Sciatic nerve (tissue), 2 donors: ENCODE results near the gene EFCAB14. TPM values are rescaled to one million over a fixed set of nuclear protein-coding genes. Genes with fewer than 3 reads are reported as not detected.
"Not testable (repeated sequence)": the region's sequence is repeated elsewhere in the genome, so short reads cannot be mapped to it uniquely, and the experiment has no call there.

Experiments used
- ATAC-seq: fragments of 200-7000 bp; cut with Tn5 transposase; one replicate; pipeline ENCODE4 v1.9.1; 2020; ENCODE audit warnings: mild to moderate bottlenecking, moderate library complexity
- DNase-seq: peaks from one replicate; pipeline ENCODE4 v3.0.0-alpha.2; 2020; ENCODE audit warnings: low spot score
- intact Hi-C: fragments of 100-400 bp; cut with DNase I; formaldehyde crosslinking; loops from one replicate; pipeline ENCODE4 v1.14.2; 2022
- total RNA-seq: library from RNA; stranded (reverse); fragmentation: NEBNext Ultra II Directional; extraction: Animal tissue kit (Norgen Biotek cat#: 25700); gene quantifications from one replicate; pipeline ENCODE4 v1.2.1, GENCODE V29; 2021
- donor health status: DM: no; HTN: no; CAD: no.
- donor health status: DM: no; HTN: no; CAD: no.

EFCAB14 gene
- total RNA-seq, 1 donor from 2014 or later = 109 TPM

DNA sequence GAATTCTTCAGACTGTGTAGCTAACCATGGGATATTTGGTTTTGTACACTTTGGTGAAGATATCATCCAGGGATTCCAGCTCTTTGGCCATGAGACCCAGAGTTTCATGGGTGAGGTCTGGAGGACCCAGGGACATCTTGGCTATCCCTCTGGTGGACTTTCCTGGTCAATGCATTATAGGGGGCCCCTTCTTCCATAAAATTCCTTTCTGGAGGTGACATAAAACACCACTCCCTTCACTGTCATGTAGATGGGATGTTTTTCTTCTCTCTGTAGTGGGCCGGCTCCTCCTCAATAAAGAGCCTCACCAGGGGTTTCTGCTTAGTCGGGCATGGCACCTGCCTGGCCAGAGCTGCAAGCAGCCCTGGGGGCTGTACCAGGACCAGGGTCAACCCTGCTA is 52.9 kb downstream of the EFCAB14 start:
- DNase-seq (no peak), ATAC-seq (no peak)
- intact Hi-C loops = no loop called here

DNA sequence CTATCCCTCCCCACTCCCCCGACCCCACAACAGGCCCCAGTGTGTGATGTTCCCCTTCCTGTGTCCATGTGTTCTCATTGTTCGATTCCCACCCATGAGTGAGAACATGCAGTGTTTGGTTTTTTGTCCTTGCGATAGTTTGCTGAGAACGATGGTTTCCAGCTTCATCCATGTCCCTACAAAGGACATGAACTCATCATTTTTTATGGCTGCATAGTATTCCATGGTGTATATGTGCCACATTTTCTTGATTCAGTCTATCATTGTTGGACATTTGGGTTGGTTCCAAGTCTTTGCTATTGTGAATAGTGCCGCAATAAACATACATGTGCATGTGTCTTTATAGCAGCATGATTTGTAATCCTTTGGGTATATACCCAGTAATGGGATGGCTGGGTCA is 56.0 kb downstream of the EFCAB14 start:
- intact Hi-C loops, DNase-seq, ATAC-seq: not testable (repeated sequence)

DNA sequence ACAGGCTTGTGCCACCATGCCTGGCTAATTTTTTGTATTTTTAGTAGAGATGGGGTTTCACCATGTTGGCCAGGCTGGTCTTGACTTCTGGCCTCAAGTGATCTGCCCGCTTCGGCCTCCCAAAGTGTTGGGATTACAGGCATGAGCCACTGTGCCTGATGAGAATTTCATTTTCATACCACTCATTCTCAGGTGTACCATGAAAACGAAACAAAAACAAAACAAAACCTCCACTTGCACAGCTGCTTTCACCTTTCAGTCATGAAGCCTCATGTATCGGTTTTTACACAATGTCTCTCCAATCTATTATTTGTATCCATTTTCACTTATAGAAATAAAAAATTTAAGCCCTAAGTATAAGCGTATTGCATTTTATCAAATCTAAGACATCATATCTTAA is 58.8 kb downstream of the EFCAB14 start:
- ATAC-seq, intact Hi-C loops, DNase-seq: not testable (repeated sequence)

DNA sequence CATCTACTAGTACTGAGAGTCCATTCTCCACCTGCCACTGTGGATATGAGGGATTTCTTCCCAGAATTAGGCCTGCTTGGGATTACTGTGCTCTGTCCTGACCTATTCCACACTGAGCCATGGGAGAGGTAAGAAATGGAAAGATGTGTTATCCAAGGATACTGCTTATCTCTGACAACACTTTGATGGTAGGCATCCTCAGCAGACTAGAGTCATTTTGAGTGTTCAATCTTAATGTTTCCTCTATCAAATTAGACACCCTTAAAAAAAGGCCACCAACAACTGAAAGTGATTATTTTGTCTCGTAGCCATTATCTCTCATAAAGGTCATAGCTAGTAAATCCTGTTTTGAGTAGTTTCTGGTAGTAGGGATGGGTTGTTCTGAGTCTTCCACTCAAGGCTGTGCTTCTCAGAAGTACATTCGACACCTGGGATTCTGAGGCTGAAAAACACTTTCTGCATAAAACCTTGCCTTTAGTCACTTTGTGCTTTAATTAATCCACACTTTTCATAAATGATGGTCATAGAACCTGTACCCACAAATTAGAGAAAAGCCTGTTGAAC is 59.5 kb downstream of the EFCAB14 start:
- DNase-seq = no peak

DNA sequence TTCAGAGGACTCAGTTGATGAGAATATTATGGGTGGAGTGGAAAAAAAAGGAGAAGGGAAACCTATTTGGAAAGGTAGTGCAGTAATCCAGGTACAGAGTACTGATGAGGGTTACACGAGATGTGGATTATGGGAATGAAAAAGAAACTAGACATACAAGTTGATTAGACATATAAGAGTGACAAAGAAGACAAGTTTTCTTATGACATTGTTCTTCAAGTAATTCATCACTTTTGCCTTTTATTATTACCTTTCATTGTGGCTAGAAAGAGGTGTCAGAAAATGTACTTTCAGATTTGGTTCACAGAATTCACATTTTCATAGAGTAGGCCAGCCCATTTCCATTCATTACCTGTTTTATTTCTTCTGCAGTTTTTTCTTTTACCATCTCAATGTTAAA is 61.1 kb downstream of the EFCAB14 start:
- no peak for ATAC-seq

More for the DNA sequence above, 59.5 kb downstream of the EFCAB14 start:
- ATAC-seq = no peak
- intact Hi-C loops = no loop called here

DNA sequence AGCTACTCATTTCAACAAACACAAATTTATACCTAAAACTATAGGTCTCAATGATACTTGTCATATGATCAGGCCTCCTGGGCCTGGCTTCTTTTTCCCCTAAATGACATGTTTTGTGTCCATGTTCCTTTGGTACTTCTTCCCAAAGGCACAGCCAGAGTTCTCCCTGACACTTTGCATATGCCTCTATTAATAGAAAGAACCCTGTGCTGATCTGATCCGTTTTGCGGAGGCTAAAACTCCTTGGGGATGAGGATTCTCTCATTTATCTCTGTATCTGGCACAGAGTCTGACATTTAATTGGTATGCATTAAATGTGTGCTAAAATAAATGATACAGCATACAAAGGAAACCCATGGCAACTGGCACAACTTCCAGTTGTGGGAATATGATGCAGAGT is 62.3 kb downstream of the EFCAB14 start:
- ATAC-seq (no peak), DNase-seq (no peak)

More for the DNA sequence above, 61.1 kb downstream of the EFCAB14 start:
- intact Hi-C loops = no loop called here
- DNase-seq = no peak

DNA sequence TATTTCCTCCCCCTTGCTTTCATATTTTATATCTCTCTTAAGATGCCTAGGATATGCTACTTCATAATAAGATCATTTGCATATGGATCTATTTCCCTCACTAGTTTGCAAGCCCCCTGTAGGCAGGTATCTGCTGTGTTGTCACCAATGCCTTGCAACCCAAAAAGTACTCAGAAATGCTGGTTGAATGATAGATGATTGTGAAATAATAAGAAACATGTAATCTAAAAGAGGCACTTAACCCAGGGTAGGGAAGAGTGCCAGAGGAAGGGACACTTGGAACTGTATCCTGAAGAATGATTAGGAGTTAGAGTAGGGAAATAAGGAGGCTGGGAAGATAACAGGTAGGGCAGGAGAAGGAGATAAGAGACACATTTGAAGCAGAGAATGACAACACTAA is 63.1 kb downstream of the EFCAB14 start:
- ATAC-seq (no peak), DNase-seq (no peak)
- intact Hi-C loops = no loop called here

More for the DNA sequence above, 62.3 kb downstream of the EFCAB14 start:
- intact Hi-C loops = no loop called here

DNA sequence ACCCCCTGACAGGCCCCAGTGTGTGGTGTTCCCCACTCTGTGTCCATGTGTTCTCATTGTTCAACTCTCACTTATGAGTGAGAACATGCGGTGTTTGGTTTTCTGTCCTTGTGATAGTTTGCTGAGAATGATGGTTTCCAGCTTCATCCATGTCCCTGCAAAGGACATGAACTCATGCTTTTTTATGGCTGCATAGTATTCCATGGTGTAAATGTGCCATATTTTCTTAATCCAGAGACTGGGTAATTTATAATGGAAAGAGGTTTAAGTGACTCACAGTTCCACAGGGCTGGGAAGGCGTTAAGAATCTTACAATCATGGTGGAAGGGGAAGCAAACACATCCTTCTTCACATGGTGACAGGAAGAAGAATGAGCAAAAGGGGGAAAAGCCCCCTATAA is 64.2 kb downstream of the EFCAB14 start:
- intact Hi-C loops, DNase-seq, ATAC-seq: not testable (repeated sequence)

DNA sequence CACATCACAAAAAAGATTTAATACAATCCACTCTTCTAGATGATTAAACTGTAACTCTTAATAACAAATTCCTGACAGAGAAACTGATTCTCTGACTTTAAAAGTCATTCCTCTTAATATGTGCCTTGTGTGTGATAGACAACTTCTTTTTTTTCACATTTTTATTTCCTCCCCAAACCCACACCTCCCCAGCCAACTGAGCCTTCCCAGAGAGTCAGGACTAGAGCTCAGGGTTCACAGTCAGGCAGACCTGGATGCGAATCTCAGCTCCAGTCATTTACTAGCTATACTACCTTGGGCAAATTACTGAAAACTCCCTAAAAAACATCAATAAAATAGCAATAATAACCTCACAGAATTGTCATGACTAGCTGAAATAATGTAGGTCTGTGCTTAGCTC is 64.9 kb downstream of the EFCAB14 start:
- intact Hi-C loops = no loop called here
- ATAC-seq = no peak
- no peak for DNase-seq

DNA sequence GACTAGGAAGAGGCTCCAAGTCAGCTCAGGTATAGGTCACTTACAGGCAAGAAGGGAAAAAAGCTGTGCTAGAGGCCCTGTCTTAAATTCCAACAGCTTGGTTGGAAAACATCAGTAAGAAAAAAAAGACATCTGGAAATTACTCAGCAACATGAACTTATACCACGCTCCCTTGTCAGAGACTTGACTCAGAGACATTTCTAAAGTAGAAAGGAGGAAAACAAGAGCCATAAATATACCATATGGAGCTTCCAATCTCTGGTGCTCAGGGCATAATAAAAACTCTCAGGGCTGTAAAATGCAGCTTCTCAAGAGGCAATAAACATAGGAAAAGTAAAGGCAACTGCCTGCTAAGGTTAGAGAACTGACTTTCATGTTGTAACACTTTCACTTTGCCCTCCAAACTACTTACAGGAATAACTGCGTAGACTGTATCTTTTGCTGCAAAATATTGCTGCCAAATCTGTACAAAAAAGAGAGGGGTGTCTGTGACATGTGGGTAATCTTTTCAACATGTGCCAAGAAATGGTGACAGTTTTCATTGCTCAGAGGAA is 65.4 kb downstream of the EFCAB14 start:
- intact Hi-C loops = no loop called here
- DNase-seq = no peak

DNA sequence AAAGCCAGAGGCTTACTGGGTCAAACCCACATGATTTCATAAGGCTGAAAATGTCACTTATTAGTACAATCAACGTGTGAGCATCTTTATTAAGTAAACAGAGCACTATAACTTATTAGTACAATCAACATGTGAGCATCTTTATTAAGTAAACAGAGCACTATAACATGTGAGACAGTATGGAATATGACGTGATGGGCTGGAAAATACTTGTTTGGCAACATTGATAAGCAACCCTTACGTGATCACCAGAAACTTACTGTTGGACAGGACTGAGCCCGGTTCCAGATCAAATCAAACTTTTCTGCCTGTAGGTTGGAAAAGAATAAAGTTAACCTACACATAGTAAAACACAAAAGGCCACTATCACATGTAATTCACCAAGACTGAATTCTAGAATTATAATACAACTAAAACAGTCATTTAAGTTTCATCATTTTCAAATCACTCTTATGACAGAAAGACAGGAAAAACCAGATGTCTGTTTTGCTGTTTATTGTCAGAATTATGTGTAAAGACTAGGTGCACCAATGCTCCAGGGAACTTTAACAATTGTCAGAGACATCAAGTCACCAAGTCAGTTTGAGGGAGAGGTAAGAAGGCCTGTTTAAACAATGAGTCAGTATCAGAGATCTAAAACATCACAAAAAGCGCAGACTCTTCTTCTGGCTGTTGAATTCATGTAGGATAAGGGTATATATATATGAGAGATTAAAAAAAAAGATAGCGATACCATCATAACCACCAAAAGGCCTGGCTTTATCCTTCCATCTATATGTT is 66.4 kb downstream of the EFCAB14 start:
- intact Hi-C loops = no loop called here
- ATAC-seq = no peak
- no peak for DNase-seq

More for the DNA sequence above, 65.4 kb downstream of the EFCAB14 start:
- no peak for ATAC-seq

DNA sequence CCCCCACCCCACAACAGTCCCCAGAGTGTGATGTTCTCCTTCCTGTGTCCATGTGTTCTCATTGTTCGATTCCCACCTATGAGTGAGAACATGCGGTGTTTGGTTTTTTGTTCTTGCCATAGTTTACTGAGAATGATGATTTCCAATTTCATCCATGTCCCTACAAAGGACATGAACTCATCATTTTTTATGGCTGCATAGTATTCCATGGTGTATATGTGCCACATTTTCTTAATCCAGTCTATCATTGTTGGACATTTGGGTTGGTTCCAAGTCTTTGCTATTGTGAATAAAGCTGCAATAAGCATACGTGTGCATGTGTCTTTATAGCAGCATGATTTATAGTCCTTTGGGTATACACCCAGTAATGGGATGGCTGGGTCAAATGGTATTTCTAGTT is 67.8 kb downstream of the EFCAB14 start:
- ATAC-seq, DNase-seq, intact Hi-C loops: not testable (repeated sequence)

DNA sequence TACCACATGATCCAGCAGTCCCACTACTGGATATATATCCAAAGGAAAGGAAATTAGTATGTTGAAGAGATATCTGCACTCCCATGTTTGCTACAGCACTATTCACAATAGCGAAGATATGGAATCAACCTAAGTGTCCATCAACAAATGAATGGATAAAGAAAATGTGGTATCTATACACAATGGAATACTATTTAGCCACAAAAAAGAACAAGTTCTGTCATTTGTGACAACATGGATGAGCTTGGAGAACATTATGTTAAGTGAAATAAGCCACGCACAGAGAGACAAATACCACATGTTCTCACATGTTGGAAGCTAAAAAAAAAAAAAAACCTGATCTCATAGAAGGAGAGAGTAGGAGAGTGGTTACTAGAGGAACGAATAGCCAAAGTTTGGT is 68.4 kb downstream of the EFCAB14 start:
- intact Hi-C loops = no loop called here
- ATAC-seq = no peak
- no peak for DNase-seq

DNA sequence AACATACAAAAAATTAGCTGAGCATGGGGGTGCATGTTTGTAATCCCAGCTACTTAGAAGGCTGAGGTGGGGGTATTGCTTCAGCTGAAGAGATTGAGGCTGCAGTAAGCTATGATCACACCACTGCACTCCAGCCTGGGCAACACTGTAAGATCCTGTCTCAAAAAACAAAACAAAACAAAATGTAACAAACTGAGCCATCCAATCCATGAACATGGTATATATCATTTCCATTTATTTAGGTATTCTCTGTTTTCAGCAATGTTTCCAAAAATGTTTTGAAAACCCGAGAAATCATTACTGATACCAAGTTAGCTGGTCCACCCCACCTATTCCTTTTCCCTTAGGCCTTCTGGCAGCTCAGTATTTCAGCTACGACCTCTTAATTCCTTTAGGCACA is 69.2 kb downstream of the EFCAB14 start:
- no peak for DNase-seq
- intact Hi-C loops = no loop called here
- ATAC-seq = no peak

DNA sequence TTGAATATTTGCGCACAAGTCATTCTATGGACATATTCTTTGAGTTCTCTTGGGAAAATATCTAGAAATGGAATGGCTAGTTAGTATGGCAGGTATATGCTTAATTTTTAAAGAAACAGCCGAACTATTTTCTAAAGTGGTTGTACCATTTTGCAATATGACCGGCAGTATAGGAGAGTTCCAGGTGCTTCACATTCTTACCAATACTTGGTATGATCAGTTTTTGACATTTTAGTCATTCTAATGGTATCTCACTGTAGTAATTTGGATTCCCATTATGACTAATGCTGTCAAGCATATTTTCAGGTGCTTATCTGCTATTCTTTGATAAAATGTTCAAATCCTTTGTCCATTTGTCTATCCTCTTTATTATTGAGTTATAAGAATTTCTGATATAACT is 71.3 kb downstream of the EFCAB14 start:
- DNase-seq = no peak
- intact Hi-C loops = no loop called here
- no peak for ATAC-seq

DNA sequence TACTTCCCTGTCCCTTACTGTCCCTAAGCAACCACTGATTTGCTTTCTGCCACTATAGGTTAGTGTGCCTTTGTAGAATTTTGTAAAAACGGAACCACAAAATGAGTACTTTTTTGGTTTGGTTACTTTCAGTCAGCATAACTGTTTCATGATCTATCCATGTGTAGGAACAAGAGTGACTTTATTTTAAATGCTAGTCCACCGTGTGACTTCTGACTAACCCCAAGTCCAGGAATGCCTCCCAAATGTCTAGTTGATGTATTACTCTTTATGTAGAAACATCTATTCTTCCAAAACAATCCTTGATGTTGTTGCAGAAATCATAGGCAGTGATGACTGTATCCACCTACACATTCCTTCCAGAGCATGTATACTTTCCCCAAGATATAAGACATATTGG is 72.1 kb downstream of the EFCAB14 start:
- intact Hi-C loops = no loop called here
- DNase-seq (no peak), ATAC-seq (no peak)

DNA sequence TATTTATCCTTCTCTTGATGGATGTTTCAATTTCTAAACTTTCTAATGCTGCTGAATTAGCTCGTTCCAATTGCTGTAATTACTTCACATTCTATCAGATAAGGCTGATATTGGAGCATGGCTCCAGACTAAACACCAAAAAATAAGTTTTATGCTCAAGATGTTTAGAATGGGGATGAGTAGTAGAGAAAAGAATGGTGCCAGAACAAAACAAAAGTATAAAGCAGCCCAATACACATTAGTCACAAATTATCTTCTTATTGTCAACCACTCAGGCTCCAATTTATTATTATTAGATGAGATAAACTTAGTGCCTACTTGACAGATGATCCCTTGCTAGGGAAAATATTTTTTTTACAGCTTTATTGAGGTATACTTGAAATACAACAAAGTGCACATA is 72.6 kb downstream of the EFCAB14 start:
- intact Hi-C loops = no loop called here
- ATAC-seq = no peak
- no peak for DNase-seq

DNA sequence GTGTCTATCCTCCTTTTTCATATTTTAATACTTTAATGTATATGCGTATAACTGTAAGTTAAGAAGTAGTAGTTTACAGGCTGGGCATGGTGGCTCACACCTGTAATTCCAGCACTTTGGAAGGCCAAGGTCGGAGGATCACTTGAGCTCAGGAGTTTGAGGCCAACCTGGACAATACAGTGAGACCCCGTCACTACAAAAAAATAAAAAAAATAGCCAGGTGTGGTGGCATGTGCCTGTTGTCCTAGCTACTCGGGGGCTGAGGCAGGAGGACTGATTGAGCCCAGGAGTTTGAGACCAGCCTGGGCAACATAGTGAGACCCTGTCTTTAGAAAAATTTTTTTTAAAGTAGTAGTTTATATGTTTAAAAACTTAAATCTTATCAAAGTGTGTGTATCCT is 73.1 kb downstream of the EFCAB14 start:
- no peak for ATAC-seq
- no peak for DNase-seq
- intact Hi-C loops = no loop called here

DNA sequence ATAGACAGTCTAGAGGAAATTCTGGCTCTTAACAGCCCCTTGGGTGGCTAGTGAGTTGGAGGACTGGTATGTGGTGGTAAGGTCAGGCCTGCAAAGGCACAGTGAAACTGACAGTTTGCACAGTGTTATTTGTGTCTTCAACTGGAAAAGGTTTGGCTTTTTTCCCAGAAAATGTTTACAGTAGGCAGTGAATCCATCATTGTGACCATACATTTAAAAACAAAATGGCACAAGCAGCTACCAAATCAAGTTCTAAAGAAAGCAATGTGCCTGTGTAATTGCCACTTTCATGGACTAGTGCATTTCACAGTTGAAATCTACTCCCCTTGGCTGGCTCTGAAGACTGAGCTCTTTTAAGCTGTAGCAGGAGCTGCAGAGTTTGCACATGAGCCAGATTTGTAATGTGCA is 75.5 kb downstream of the EFCAB14 start:
- intact Hi-C loops = no loop called here
- no peak for DNase-seq
- peak; percentile 41 for ATAC-seq

DNA sequence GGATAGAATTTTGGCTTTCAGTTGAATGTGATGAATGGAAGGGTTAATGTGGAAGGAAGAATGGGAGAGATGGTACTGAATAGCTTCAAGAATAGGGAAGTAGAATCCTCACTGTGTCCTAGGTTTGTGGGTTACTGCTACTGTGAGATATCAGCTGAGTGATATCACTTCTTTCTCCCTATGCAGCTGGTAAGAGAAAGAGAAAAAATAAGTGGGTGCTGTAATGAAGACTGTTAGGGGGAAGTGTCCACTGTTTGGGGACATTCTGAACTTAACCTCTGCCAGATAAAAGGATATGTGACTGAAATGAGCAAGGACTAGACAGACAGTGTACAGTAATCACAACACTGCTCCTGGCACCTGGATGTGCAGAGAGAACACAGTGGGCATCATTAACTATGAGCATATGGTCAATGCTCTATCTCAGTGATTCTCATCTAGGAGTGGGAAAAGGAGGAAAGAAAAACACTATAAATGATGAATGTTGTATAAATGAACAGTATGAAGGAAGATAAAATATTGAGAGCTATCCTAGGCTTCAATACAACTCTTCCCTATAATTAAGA is 76.7 kb downstream of the EFCAB14 start:
- DNase-seq (no peak), ATAC-seq (no peak)
- intact Hi-C loops = no loop called here
